ENCODE results near the gene AIF1.

AIF1 gene

GRCh38 chr6:31664790-31665500 lies 49.9 kb downstream of the AIF1 start, which contains the start of gene GPANK1:
TSS of gene GPANK1 (minus strand) at chr6:31664997. CDS start at chr6:31664478, 519 bp downstream.
- DNase-seq, result peak; percentile 80 to 90

- peak; percentile 97 to 98 for DNase-seq
Observed at GRCh38 chr6:31665501-31666336, 50.7 kb downstream of the AIF1 start, which contains the start of gene CSNK2B. TSS of gene CSNK2B (plus strand) at chr6:31666080. CDS start at chr6:31666832, 752 bp downstream.

GRCh38 chr6:31666337-31666965 lies 51.4 kb downstream of the AIF1 start:
- DNase-seq, result no peak
